Ovary (tissue), 3 donors: Measurements from ENCODE around the gene LCE7A.

Source experiments
- EP300 ChIP-seq: sonication (generic); formaldehyde crosslinking; IDR thresholded peaks from one replicate; pipeline ENCODE4 v1.6.1; 2017; ENCODE audit warnings: antibody characterized with exemption
- POLR2A ChIP-seq: fragments of 450-650 bp; IDR thresholded peaks from one replicate; pipeline ENCODE4 v1.6.1; 2017; ENCODE audit warnings: antibody characterized with exemption, mild to moderate bottlenecking, moderate library complexity
- TF ChIP-seq, protein P1 (sequence below), 3 donors: fragments of 450-650 bp in 2 of 3; fragments of 200-600 bp in 1 of 3; IDR thresholded peaks; one replicate each; pipeline versions ENCODE4 v1.5.1 to v1.8.0; 2016 to 2022; ENCODE audit warnings: antibody characterized with exemption in 3 of 3, mild to moderate bottlenecking in 1 of 3
- donor health status: DM: no; HTN: no; CAD: no.

DNA sequence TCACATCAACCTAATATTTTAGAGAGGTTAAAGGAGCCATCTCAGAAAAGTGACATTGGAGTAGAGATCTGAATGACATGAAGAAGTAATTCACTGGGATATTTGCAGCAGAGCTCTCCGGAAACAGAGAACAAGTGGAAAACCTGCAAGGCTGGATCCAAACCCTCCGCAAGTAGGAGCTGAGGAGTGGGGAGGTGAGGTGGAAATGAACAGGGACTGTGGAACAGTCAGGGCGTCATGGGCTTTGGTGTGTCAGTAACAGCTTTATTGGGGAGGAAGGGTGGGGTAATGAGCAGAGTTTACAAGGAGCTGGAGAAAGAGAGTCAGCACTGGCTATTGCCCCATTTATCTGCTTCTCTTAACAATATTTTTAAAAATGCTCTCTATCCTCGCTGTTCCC, 39.2 kb downstream of the LCE7A start:
- TF ChIP-seq POLR2A (no peak), EP300 (no peak)
- TF ChIP-seq, protein P1, sequence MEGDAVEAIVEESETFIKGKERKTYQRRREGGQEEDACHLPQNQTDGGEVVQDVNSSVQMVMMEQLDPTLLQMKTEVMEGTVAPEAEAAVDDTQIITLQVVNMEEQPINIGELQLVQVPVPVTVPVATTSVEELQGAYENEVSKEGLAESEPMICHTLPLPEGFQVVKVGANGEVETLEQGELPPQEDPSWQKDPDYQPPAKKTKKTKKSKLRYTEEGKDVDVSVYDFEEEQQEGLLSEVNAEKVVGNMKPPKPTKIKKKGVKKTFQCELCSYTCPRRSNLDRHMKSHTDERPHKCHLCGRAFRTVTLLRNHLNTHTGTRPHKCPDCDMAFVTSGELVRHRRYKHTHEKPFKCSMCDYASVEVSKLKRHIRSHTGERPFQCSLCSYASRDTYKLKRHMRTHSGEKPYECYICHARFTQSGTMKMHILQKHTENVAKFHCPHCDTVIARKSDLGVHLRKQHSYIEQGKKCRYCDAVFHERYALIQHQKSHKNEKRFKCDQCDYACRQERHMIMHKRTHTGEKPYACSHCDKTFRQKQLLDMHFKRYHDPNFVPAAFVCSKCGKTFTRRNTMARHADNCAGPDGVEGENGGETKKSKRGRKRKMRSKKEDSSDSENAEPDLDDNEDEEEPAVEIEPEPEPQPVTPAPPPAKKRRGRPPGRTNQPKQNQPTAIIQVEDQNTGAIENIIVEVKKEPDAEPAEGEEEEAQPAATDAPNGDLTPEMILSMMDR (IDR thresholded peaks at IDR 0.05), result no peak
